Lower leg skin (tissue), 4 donors: ENCODE measurements around the gene KTN1. TPM values are rescaled to one million over a fixed set of nuclear protein-coding genes. Genes with fewer than 3 reads are reported as not detected.

Experiments
- DNase-seq, 2 donors: peaks; one replicate each; pipeline ENCODE4 v3.0.0-alpha.2; 2019; ENCODE audit warnings: low spot score in 2 of 2
- H3K4me3 ChIP-seq: fragments of 200-600 bp; sonication (generic); 2 replicates; pipeline ENCODE4 v1.5.1; 2017; ENCODE audit warnings: mild to moderate bottlenecking, low read depth; ENCODE audit not compliant: poor library complexity, severe bottlenecking
- POLR2A ChIP-seq, 2 donors: fragments of 450-650 bp; IDR thresholded peaks; one replicate each; pipeline ENCODE4 v1.6.1; 2016 to 2017; ENCODE audit warnings: antibody characterized with exemption in 2 of 2, mild to moderate bottlenecking in 1 of 2, moderate library complexity in 1 of 2
- WGBS, 2 donors: methylation state at CpG; one replicate each; pipeline ENCODE4 v1.1.5; 2018; 5-methylcytosine and 5-hydroxymethylcytosine counted together
- intact Hi-C: fragments of 100-400 bp; cut with DNase I; formaldehyde crosslinking; loops from one replicate; pipeline ENCODE4 v1.15.0; 2023; ENCODE audit warnings: low total_unique reads
- total RNA-seq, 4 donors: library from RNA; depleted of rRNA; stranded (reverse); fragments of >200 nt; gene quantifications; one replicate each; pipeline ENCODE4 v1.1.0, GENCODE V29; 2016
- TF ChIP-seq, protein P1 (sequence below), 3 donors: fragments of 450-650 bp; IDR thresholded peaks; one replicate each; pipeline ENCODE4 v1.5.1; 2016; ENCODE audit warnings: antibody characterized with exemption in 3 of 3, mild to moderate bottlenecking in 3 of 3, moderate library complexity in 2 of 3

Gene KTN1
- total RNA-seq, 4 donors from 2014 or later, result 97.7 to 117 (median 106) TPM

GRCh38 chr14:55585854-55586253, 5.8 kb downstream of the KTN1 start:
- intact Hi-C loops, result no loop called here
- DNase-seq, result no peak
- no peak for TF ChIP-seq POLR2A (IDR thresholded peaks at IDR 0.05)
- TF ChIP-seq, protein P1, sequence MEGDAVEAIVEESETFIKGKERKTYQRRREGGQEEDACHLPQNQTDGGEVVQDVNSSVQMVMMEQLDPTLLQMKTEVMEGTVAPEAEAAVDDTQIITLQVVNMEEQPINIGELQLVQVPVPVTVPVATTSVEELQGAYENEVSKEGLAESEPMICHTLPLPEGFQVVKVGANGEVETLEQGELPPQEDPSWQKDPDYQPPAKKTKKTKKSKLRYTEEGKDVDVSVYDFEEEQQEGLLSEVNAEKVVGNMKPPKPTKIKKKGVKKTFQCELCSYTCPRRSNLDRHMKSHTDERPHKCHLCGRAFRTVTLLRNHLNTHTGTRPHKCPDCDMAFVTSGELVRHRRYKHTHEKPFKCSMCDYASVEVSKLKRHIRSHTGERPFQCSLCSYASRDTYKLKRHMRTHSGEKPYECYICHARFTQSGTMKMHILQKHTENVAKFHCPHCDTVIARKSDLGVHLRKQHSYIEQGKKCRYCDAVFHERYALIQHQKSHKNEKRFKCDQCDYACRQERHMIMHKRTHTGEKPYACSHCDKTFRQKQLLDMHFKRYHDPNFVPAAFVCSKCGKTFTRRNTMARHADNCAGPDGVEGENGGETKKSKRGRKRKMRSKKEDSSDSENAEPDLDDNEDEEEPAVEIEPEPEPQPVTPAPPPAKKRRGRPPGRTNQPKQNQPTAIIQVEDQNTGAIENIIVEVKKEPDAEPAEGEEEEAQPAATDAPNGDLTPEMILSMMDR (IDR thresholded peaks at IDR 0.05), result no peak
- WGBS, 2 donors, result 35 to 40% methylated on average over 2 of the region's 2 CpGs
- no peak overlapping the region for H3K4me3 ChIP-seq

DNA sequence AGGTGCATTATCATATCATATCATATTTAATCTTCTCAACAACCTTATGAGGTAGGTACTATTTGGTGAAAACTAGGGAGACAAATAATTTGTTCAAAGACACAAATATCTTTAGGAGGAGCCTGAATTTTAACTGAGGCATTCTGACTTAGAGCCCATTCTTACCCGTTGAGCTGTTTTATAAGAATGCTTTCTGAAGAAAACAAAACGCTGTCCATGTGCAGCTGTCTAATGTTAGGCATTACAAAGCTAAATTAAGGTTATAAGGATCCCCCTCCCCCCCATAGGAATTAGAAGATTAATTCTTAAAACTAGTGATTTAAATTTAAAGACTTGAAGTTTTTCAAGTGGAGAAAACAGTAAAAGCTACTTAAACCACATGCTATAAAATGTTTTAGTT, 6.4 kb downstream of the KTN1 start:
- TF ChIP-seq, protein P1 (IDR thresholded peaks at IDR 0.05), result no peak
- TF ChIP-seq POLR2A (IDR thresholded peaks at IDR 0.05), result no peak
- no peak overlapping the region for H3K4me3 ChIP-seq
- WGBS, 2 donors, result 71 to 74% methylated on average over 2 of the region's 2 CpGs
- DNase-seq, result no peak
- intact Hi-C loops, result no loop called here

DNA sequence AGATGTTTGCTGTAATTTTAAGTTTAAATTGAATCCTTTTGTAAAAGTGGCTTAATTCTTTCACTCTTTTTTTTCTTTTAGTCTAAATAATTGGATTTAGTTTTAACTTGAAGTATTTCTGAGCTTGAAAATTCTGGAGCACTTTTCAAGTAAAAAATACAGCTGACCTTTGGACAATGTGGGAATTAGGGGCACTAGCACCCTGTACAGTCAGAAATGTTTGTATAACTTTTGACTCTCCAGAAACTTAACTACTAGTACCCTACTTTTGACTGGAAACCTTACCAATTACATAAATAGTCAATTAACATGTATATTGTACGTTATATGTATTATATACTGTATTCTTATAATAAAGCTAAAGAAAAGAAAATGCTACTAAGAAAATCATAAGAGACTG, 7.8 kb downstream of the KTN1 start:
- TF ChIP-seq, protein P1 (IDR thresholded peaks at IDR 0.05), result no peak
- TF ChIP-seq POLR2A (IDR thresholded peaks at IDR 0.05), result no peak
- intact Hi-C loops, result no loop called here
- 52 to 58% methylated on average over 1 of the region's 1 CpG for WGBS, 2 donors
- no peak overlapping the region for H3K4me3 ChIP-seq
- DNase-seq, result no peak

DNA sequence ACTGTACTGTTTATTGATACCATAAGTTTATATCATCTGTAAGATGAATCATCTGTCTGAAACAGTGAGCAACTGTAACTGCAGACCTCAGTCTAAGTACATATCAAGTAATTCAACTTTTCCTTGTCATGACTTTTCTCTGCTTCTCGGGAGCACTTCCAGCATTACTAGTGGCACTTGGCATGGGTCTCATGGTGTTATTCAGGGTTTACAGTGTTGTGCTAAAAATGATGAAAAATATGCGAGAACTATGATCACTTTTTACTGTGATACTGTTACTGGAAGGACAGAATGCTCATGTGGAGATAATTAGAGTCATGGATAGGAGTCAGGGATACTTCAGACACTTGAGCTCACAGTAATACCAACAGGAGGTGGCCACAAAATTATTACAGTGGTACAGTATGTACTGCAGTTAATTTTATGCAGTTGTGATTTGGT, 8.3 kb downstream of the KTN1 start:
- 25 to 33% methylated on average over 2 of the region's 2 CpGs for WGBS, 2 donors
- TF ChIP-seq POLR2A (IDR thresholded peaks at IDR 0.05), result no peak
- TF ChIP-seq, protein P1 (IDR thresholded peaks at IDR 0.05), result no peak
- H3K4me3 ChIP-seq, result no peak overlapping the region
- intact Hi-C loops, result no loop called here
- no peak for DNase-seq

DNA sequence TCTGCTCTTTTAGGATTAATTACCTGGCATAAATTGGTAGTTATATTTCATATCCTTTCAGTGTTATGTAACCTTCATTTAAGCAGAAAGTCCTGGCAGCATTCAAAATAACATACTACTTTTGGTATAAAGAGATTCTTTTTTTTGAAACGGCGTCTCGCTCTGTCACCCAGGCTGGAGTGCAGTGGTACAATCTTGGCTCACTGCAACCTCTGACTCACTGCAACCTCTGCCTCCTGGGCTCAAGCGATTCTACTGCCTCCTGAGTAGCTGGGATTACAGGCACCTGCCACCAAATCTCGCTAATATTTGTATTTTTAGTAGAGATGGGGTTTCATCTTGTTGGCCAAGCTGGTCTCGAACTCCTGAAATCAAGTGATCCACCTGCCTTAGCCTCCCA, 9.2 kb downstream of the KTN1 start:
- no peak for TF ChIP-seq POLR2A (IDR thresholded peaks at IDR 0.05)
- TF ChIP-seq, protein P1 (IDR thresholded peaks at IDR 0.05), result no peak
- 35 to 52% methylated on average over 6 of the region's 6 CpGs for WGBS, 2 donors
- intact Hi-C loops, result no loop called here

DNA sequence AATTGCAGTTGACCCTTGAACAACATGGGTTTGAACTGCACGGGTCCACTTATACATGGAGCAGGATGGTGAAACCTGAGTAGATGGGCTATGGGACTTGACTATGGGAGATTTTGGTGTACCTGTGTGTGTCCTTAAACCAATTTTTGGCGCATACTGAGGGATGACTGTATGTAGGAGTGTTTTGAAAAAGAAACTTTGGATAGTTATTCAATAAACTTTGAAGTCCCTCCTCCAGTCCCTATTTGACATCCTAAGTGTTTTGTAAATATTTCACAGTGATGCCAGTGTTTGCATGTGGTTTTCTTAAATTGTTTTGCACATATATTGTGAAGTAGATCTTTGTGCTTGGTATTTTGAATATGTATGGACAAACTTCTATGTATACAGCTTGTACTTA, 12.4 kb downstream of the KTN1 start:
- intact Hi-C loops, result no loop called here
- WGBS, 2 donors, result 84 to 85% methylated on average over 2 of the region's 2 CpGs
- no peak for DNase-seq
- H3K4me3 ChIP-seq, result no peak overlapping the region
- no peak for TF ChIP-seq POLR2A (IDR thresholded peaks at IDR 0.05)
- TF ChIP-seq, protein P1 (IDR thresholded peaks at IDR 0.05), result no peak

More for the DNA sequence above, 9.2 kb downstream of the KTN1 start:
- DNase-seq, result no peak
- H3K4me3 ChIP-seq, result no peak overlapping the region
